AG08396 (cell line): ENCODE data around the gene MAT2B.
A peak's percentile ranks its signal among the peaks of the same experiment; 100 is the strongest.

Experiments used
- DNase-seq: peaks from one replicate; pipeline ENCODE4 v3.0.0; 2012; ENCODE audit warnings: low spot score, mixed read lengths

The MAT2B gene

DNA sequence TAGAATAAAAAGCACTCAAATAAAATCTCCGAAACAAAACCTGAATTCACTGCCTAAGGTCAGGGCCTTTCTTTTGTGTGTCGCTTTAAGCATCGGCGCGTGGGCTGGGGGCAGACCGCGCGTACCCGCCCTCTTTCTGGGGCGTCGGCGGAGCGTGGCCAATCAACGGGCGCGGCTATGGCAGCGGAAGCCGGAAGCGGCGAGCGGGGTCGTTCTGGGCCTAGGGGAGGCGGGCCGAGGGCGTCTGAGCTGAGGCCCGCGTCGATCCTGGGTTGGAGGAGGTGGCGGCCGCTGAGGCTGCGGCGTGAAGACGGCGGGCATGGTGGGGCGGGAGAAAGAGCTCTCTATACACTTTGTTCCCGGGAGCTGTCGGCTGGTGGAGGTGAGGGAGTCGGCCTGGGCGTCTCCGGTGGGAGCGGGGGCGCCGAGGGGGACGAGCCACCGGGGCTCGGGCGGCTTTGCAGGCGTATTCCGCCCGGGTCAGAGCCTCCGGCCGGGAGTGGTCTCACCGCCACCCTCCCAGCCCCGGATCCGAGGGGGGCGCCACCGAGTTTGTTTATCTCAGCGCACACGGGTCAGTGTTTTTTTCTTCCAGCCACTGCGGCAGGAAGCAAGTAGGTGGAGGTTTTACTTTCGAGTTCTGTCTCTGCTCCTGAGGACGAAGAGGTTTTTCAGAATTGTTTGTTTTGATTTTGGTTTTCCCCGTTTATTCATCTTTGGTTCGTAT, at the start of gene MAT2B:
TSS of gene MAT2B (plus strand) at position 252 of the 727 bp plus-strand sequence. CDS start at position 320, 68 bp downstream.
- peak; percentile 94 for DNase-seq

DNA sequence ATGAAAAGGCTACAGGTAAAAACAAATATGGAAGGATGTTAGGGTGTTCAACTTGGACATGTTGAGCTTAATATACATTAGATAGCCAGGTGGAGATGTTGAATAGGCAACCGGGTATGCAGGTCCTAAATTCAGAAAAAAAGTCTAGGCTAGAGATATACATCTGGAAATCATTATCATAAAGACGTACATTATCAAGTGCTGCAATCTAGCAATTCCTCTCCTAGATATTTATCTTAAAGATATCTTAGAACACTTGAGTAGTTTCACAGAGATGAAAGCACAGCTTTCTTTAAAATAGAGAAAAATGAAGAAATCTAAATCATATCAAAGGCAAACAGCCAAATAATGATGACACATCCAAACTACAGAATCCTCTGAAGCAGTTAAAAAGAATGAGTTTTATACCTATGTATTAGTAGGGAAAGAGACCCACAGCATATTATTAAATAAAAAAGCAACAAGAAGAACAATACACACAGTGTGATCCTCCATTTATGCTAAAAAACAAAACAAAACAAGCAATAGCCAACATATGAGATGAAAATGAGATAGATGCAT, 49.3 kb upstream of the MAT2B start:
- no peak for DNase-seq

DNA sequence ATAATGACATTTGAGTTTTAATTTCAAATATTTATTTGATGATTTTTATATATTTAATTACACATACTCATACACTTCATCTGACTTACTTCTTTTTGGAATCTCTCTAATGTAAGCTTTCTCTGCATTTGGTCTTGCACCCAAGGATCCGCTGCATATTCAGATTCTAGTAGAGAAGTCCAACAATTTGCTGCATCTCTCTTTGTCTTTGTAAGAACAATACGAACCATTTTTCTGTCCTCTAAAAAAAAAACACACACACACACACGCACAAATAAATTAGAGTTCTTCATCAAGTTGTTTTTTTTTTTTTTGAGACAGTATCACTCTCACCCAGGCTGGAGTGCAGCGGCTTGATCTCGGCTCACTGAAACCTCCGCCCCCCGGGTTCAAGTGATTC, 48.6 kb upstream of the MAT2B start:
- DNase-seq = no peak

DNA sequence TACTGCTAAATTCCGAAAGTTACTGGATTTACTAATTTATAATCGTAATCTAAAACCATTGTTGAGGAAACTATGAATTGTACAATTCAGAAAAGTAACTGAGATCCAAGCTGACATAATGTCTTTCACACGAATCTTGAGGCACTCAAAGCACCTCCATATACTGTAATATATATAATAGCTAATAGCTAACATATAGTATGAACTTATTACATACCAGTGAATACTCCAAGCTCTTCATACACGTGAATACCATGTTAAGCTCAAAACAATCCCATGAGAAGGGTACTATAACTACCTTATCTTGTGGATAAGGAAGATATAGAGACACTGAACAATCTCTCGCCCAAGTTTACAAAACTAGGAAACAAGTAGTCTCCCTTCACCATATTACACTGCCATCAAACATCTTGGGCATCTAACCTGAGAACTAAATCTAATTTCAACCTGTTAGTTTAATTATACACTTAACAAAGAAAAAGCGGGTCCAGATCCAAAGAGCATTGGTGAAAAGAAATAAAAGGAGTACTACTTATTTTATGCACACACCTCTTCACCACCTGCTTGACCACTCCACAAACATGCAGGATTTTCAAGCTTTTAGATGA, 46.5 kb upstream of the MAT2B start:
- DNase-seq = no peak

DNA sequence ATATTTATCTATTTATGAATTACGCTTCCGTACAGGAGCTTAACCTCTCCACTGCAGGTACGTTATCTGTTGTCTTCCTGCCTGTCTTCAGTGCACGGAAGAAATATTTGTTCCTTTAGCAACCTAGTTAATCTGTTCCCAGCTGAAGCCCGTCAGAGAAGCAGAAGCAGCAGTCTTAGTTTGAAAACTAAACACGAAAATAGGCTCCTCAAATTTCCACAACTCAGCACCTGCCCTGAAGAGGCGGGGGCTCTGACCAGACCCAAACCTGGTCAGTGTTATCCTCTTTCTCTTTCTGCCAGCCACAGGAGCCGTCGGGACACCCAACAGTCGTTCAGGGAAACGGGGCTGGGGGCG, 46.0 kb upstream of the MAT2B start:
- no peak for DNase-seq

DNA sequence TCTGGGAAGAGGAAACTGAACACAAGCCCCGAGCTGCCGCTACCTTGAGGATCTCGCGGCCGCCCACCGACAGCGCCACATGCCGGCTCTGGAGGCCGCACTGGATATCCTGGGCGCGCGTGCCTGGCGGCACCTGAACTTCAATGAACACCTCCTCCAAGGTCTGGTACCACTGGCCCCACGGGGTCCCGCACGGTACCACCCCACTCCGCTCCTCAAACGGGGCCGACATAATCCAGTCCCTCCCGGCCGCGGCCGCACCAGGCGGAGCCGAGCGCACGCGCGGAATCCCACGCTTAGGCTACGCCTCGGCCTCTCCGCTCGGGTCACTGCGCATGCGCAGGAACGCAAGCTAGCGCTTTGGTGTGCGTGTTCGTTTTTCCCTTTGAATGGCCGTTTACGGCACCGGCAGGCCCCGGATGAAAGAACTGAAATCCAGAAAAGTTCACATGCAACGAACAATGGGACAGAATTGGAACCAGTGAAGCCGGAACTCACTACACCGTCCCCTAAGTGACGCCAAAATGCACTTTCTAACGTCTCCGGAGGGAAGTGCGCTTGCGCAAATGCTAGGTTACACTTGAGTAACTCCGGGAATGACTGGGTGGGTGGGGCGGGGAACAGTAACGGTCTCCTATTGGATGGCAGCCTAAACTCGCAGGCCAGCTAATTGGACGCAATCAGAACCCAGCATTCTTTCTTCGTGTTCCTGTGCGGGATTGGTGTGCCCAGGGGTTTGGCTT, 45.4 kb upstream of the MAT2B start, which contains the start of gene NUDCD2:
TSS of gene NUDCD2 (minus strand) at position 284 of the 743 bp plus-strand sequence. CDS start at position 232, 52 bp downstream.
- DNase-seq = peak; percentile 92

DNA sequence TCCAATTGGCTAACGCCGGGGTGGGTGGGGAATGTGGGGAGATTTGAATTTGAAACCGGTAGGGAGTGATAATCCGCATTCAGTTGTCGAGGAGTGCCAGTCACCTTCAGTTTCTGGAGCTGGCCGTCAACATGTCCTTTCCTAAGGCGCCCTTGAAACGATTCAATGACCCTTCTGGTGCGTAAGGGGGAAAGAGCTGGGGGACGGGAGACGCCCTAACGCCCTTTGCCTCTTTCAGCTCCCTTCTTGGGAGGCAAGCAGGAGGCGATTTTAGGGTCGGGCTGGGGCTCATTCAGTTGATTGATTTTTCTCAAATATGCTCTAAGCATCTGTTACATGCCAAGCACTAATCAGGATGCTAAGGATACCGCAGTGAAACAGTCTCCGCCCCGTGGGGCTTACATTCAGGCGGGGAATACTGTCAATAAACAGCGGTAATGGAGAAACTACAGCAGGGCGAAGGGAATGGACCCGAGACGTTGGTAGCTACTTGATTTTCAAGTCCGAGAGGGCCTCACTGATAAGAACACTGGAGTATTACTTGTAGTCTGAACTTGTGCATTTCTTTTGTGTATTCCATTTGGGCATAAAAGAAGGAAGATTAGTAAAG, 44.8 kb upstream of the MAT2B start, which contains the start of gene HMMR:
TSS of gene HMMR (plus strand) at position 71 of the 610 bp plus-strand sequence. CDS start at position 132, 61 bp downstream.
- no peak for DNase-seq

DNA sequence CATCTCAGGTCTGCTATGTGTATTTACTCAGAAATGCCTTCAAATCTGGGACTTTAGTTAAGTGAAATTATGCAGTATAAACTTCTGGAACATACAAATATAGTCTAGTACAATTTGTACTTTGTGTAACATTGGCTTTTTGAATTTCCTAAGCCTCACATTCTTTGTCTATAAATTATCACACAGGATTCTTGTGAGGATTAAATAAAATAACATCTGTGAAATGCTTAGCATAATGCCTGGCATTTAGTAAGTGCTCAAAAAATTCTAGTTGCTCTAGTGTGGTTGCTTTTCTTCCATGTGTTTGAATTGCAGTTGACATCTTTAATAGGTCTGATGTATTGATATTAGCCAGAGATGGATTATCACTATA, 42.4 kb upstream of the MAT2B start:
- DNase-seq = no peak

DNA sequence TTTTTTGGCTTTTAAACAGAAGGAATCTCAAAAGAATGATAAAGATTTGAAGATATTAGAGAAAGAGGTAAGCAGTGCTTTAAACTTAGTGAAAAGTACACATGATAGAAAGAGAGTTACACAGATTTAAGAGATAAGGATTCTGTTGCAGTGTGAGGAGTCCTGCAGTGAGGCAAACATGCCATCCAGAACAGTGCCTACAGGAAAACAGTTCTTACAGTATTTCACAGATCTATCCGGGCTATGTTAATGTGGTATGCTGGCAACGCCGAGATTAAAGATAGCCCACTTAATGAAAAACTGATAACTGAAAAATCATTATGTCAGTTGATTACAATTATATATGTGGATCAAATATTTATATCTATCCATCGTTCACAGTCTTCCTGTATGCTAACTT, 37.7 kb upstream of the MAT2B start:
- no peak for DNase-seq

DNA sequence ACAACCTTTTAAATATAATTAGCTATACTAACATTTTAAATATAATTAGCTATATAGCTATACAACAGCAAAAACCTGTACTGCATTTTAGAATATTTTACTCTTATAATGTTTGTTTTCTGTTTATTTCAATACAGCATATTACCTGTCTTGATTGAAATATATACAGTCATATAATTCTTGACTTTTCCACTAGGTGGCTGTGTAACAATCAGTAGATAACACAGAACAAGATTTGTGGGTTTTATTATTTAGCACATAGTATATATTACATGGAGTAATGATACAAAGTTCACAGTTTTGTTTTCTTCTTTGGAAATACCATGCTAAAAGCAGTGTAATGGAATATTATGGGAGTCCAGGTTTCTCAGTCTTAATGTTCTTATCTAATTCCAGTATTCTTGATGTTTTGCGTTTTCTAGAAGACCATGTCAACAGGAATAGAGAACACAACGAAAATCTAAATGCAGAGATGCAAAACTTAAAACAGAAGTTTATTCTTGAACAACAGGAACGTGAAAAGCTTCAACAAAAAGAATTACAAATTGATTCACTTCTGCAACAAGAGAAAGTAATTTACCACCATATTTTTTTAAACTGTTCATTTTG, 31.7 kb upstream of the MAT2B start:
- DNase-seq = no peak

DNA sequence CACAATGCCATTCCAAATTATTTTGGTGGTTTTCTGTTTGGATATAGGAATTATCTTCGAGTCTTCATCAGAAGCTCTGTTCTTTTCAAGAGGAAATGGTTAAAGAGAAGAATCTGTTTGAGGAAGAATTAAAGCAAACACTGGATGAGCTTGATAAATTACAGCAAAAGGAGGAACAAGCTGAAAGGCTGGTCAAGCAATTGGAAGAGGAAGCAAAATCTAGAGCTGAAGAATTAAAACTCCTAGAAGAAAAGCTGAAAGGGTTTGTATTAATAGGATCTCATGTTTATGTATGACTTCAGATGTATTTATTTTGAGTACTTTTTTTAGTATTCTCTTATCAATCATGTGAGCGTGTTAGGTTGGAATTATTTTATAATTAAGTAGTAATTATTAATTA, 30.0 kb upstream of the MAT2B start:
- DNase-seq = no peak

DNA sequence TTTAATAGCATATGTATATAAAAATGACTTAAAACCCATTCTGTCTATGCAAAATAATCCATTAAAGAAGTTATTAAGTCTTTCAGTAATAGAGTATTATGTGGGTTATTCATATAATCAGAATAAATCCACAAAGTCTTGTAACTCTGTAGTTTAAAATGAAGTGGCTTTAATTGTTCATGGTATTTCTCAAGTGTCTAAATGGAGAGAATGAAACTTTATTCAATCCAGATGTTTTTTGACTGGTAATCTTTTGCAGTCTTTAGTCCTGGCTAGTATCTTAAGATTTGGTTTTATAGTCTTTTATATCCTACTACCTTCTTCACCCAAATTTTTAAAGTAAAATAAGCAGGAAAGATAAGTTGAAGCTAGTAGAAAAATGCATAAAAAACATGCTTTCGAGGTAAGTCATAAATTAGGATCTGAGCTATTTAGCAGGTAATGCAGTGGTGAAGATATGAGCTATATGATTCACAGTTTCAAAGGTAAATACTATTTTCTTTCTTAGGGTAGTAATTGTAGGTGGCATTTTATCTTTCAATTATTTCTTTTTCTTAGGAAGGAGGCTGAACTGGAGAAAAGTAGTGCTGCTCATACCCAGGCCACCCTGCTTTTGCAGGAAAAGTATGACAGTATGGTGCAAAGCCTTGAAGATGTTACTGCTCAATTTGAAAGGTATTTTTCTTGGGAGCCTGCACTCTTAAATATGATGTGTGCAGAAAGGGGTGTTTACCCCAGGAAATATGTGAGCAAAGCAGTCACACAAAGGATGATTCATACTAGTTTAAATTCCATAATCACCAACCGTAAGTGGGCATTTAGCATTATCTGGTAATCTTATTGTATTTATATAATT, 27.1 kb upstream of the MAT2B start:
- no peak for DNase-seq

DNA sequence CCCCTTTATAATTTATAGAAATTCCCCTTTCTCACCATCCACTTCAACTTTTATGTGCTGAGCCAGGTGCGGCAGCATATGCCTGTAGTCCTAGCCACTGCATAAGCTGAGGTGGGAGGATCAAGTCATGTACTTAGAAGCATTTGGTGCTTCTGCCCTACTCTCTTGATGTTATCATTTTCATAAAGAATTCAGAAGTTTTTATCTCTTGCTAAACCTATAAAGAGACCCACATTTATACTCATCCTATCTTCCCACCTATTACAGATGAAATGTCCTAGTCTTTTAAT, 26.5 kb upstream of the MAT2B start:
- DNase-seq = no peak

DNA sequence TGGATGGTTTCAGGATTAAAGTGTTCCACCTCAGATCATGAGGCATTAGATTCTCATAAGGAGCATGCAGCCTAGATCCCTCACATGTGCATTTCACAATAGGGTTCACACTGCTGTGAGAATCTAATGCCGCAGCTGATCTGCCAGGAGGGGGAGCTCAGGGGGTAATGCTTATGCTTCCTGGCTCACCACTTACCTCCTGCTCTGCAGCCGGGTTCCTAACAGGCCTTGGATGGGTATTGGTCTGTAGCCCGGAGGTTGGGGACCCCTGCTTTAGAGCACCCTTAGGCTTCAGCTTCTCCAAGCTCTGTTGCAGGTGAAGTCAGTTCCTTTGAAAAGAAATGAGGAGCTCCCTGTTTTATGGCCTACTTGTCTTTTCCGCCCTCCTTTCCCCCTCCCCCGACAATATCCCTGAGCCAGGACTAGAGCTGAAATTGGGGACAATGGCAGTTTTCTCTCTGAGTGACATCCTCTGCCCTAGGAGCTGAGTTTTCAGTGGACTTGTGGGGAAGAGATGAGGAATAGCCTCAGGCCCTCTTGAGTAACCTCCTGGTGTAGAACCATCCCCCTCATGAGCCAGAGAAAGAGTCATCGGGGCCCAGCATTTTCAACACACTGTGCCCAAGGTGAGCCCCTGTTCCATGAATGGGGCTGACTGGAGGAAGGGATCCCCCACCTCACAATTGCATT, 16.2 kb upstream of the MAT2B start:
- no peak for DNase-seq

DNA sequence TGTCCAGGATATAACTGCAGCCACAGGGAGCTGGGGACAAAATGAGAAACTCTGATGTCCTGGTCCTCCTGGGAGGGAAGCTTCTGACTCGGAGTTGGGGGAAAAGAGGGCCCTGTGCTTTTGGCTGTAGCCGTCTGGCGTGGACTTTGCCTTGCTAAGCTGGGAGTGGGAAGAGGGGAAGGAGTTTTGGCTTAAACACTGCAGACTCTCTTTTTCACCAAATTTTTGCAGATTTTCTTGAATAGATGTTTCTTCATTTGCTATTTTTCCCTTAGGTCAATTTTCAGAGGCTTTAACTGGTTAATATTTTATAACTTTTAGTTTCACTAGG, 15.7 kb upstream of the MAT2B start:
- DNase-seq = no peak

DNA sequence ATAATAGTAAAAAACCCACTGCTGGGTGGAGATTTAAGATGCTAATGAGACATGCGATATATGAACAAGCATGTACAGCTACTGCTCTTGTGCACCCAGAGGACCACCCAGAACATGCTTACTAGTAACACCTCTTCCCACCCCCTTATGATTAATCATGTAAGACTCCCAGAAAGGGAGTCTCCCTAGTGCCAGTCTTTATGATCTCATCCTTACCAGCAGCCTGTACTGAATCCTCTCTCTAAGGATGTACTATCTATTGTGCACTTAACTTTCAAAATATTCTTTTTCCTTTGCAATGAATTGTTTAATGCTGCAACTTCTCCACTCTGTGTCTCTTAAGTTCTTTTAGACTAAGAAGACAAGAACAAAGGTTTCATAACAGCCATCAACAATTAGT, 9.1 kb upstream of the MAT2B start:
- DNase-seq = peak; percentile 7

DNA sequence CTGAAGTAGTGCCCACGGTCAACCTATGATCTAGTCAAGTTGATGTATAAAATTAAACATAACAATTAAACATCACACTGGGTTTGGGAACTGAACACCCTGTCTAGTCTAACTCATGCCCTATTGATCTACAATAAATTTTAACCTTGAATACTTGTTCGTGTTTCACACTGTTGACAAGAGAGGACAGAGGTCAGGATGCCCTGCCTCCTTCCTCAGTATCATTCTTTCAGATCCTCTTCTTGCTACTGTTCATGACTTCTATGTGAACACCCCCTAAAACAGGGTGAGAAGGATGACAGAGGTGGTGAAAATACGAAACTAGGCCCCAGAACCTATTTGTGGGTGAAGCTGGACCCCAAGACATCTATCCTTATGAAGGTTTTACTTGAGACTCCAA, 8.1 kb upstream of the MAT2B start:
- DNase-seq = no peak

DNA sequence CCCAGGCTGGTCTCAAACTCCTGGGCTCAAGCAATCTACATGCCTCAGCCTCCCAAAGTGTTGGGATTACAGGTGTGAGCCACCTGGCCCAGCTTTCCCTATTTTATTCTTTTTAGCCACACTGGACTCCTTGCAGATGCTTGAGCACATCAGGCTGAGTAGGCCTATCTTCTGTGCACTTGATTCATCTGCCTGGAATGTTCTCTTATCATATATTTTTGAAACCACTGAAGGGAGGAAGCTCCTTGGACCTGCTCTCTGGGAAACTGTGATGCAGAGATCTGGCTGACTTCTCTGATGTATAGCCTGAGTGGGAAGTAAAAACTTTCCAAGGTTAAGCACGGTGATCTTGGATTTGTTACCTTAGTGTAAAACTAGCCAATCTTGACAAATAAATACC, 6.5 kb upstream of the MAT2B start:
- no peak for DNase-seq

DNA sequence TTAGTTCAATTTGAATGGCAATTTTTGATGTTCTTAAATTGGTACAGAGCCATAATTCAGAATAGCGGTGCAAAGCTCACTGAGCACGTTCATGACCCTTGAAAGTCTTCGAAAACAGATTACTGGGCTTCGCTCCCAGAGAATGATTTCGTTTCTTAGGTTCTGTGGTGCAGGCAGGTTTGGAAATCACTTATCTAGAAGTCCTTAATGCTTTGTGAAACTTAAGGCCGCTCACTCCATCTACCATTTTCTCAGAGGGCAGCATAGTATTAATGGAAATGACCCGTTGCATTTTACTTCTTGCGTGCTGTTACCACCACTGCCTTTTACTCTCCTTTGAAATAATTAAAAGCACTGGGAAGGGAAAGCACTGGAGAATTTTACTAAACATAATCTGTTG, 2.9 kb upstream of the MAT2B start:
- DNase-seq = no peak
